ENCODE data around the gene NR2C2AP.

Gene NR2C2AP

DNA sequence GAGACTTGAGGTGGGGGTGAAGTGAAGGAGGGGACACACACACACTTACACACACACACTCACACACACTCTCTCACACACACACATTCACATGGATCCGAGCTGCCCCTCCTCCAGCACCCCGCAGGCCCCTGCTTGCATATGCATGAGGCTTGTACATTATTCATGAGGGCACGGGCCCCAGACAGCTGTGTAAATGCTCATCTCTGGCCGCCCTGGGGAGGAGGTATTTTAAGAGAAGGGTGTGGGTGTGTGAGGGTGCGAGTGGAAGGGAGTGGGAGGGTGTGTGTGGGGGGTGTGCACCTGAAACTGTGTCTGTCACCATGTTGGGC, 10.9 kb upstream of the NR2C2AP start:
- no peak for FAIRE-seq

DNA sequence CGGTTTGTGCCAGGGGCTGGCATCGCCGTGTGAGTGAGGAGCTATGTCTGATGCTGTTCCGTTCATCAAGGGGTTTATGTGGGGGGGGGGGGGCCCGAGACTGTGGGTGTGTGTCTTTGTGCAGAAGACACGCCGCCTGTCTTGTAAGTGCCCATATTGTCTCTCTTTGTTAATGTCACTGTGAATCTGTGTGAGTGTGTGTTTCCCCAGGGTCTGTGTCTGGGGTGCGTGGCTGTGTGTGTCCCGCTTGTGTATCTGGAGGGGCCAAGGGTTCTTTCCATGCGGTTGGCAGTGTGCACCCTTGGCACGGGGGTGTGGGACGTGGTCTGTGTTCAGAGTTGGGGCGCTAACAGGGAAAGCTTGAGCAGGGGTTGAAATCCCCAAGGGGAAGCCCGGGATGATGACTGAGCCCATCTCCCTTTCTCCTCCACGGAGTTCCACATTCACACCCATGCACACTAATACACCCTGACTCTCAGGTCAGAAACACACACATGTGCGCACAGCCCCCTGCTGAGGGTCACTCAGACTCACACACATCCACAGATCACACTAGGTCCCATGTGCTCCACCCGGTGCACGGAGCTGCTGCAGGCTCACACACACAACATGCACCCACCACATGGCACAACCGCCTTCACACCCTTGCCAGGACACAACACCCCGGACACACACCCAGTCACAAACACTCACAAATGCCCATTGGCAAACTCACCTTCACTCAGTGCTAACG, 10.4 kb upstream of the NR2C2AP start:
- FAIRE-seq = no peak

DNA sequence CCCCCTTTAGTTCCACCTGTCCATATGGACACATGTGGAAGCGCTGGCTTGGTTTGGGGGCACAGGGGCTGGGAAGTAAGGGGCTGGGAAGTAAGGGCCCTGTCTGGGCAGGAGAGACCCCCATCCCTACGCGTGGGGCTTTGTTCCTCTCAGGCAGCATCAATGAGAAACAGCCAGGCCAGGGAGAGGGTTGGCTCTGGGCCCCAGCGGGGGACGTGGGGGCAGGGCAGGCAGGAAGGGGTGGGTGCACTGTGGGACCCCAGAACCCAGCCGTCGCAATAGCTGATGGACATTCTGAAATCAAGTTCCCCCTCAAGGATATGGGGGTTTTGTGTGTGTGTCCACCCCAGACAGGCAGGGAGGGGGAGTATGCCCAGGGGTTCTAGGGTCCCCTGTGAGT, 9.7 kb upstream of the NR2C2AP start:
- no peak for FAIRE-seq

DNA sequence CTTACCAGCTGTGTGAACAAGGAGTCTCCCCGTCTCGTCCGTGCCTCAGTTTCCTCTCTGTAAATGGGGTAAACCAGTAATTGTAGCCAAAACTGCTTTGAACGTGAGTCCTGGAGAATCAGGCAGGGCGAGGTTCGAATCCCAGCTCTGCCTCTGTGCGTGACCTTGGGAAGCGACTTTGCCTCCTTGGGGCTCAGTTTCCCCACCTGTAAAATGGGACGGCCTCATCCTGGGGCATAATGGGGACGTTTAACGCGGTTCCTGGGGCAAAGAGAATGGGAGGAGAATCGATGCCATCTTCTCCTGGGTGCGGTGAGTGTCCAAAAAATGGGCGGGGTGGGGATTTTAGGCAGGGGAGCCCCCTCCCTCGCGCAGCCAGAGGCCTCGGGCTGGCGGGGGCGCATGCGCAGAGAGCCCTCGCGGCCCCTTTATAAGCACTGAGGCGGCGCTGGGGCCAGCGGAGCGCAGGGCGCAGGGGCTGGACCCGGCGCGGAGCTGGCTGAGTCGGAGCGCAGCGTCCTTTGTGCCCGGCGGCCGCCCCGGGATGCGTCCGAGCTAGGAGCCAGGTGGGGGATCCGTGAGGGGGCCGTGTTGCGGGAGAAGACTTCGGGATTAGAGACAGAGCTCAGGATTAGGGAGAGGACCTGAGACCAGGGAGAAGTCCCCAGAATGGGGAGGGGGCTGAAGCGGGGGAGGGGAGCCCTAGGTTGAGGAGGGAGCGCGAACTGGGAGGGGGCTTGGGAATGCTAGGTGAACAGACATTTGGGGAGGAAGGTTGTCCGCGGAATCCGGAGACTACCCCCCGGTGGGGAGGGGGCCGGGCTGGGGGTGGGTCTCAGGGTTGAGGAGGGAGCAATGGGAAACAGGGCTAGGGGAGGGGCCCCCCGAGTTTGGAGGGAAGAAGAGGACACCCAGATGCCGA, 8.5 kb upstream of the NR2C2AP start, which contains the start of gene NCAN:
NCAN (plus strand) TSS at position 460 of the 922 bp plus-strand sequence. CDS start 4,996 bp downstream, outside the sequence.
- no peak for FAIRE-seq

DNA sequence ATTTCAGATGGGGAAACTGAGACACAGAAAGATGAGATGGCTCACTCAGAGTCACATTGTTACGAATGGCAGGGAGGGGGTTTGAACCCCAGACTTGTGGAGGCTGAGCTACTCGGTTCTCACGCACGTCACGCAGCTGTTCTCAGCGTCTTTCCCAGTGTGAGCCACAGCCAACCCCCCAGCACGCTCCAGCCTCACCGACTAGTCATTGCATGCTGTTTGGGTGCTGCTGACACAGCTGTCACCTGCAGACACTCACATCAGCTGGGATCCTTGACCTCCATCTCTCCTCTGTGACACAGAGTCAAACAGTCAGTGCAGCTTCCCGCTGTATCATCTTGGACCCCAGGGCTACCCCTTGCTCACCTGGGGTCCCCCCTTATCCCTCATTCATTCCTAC, 6.2 kb upstream of the NR2C2AP start:
- FAIRE-seq = no peak

DNA sequence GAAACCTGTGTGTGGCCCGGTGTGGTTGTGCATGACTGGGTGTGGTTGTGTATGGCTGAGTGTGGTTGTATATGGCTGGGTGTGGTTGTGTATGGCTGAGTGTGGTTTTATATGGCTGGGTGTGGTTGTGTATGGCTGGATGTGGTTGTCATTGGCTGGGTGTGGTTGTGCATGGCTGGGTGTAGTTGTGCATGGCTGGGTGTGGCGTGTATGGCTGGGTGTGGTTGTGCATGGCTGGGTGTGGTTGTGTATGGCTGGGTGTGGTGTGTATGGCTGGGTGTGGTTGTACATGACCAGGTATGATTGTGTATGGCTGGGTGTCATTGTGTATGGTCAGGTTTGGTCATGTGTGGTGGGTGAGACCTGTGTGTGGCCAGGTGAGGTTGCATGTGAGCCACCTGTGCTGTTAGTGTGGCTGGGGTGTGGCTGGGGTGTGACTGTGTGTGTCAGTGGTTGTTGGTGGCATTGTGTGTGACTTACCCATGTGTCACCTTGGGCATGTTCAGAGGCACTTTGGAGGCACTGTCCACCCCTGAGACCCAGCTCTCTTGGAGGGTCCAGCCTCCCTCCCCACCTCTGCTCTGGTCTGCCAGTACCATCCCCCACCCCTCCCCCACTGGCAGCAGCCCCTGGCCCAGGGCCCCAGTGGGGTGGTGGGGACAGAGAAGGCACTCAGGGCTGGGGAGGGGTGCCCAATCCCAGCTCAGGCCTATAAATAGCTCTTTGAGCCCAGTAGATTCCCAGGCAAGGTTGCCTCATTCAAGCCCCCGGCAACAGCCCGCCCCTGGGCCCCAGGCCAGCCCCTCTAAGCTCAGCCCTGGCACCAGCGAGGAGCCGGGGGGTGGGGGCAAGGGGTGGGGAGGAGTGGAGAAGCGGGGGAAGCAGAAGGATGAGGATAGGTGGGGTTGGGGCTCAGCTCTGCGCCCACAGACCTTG, 4.7 kb upstream of the NR2C2AP start:
- FAIRE-seq = no peak

DNA sequence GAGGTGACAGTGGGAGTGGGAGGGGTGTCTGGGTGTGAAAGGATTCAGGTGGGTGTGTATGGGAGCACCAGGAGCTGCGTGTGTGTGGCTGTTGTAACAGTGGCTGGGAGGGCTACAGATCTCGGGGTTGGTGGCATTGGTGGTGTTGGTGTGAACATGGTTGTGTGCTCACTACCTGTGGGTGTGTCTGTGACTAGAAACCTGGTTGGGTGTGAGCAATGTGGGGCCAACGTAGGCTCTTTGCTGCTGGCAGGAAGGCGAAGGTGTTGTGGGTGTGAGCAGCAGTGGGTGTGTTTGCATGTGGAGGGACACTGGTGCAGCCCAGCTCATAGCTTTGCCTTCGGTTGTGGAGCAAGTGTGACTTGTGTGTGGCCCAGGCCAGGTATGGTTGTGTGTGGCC, 3.7 kb upstream of the NR2C2AP start:
- no peak for FAIRE-seq

DNA sequence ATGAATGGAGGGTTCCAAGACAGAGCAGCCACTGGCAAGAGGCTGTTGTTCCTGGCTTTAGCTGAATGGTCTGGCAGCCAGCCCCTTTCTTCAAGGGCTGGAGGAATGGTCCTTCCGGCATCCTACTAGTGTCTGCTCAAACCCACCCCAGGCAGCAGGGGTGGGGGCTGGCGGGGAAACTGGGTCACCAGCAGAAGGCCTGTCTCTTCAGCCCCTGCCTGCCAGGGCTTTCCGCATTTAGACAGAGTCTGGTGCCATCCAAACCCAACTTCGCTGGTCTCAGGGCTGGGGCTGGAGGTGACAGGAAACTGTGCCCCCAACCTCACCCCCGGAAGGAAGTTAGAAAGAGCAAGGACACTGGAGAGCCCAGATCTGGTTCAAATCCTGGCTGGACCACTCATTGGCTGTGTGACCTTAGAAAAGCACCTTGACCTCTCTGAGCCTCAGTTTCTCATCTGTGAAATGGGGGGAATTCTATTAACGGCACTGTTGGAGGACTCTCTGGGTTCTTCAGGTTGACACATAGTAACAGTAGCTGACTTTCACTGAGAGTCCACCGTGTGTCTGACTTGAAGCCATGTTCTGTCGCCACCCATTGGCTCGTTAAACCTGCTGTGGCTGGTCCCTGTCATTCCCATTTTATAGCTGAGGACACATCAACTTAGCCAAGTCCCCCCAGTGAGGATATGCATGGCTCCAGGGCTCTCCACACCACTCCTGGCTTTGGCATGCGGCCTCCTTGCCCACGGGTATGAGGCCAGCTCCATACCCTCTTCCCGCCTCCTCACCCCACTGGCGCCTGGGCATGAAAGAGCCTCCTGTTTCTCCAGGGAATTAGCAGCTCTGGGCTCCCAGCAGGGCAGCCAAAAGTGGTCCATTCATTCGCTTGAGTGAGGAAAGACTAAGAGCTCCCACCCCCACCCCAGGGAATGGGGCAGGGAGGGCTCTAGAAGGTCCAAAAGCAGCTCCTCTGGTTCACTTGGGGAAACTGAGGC, 2.5 kb upstream of the NR2C2AP start:
- FAIRE-seq = no peak

DNA sequence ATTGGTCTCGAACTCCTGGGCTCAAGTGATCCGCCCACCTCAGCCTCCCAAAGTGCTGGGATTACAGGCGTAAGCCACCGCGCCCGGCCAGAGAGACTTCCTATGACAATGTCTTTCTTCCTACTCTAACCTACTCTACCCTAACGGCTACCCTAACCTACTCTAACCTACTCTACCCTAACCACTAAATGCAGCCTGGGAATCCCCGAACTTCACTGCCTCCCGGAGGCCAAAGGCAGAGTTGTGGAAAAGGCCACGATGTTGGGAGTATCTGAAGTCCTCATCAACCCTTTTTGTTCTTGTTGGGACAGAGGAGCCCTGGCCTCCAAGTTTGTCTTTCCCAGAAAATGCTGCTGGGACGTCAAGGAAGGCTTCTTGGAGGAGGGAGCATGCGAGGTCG, 967 bp upstream of the NR2C2AP start:
- no peak for FAIRE-seq

DNA sequence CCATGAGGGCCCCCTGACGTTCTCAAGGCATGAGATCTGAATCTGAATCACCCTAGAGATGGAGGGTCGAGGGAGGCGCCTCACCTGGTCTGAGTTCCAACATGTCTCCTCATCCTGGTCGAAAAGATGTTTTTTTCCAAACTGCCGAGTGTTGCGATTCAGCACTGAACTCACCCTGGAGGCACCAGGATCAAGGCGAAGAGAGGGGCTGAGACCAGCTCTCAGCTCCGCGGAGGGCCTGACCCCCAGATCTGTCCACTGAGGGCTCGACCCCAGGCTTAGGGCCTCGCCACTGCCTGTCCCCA, 555 bp downstream of the NR2C2AP start:
- no peak for FAIRE-seq

DNA sequence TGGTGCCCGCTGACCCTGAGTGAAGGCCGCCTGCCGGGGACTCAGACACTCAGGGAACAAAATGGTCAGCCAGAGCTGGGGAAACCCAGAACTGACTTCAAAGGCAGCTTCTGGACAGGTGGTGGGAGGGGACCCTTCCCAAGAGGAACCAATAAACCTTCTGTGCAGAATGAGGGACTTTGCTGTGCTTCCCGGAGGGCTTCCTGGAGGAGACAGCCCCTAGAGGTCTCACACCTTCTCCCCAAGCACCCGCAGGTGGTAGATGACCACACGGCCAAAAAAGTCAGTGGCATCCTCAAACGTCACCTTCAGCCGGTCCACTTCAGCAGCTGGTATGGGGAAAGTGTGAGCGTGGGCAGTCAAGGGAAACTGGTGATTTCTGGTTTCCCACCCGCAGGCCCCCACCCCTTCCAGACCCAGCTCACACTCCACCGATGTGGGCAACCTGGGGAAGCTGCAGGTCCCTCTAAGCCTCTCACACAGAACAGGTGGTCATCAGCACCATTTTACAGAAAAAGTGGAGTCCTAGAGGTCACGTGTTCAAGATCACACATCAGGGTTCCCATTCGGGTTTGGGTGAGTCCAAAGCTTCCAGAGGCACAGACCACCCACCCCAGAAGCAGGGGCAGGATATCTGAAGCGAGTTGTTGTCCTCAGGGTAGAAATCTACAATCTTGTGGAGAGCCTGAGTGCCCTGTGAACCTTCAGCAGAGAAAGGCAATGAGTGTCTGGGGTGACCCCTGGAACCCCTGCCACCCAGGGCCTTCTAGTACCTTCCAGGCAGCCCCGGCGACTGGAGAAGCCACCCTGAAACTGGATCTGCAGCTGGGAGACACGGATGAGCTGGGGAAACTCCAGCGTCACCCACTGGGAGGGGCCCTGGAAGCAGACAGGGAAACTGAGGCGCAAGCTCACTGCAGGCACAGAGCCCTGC, 1.2 kb downstream of the NR2C2AP start:
- no peak for FAIRE-seq

DNA sequence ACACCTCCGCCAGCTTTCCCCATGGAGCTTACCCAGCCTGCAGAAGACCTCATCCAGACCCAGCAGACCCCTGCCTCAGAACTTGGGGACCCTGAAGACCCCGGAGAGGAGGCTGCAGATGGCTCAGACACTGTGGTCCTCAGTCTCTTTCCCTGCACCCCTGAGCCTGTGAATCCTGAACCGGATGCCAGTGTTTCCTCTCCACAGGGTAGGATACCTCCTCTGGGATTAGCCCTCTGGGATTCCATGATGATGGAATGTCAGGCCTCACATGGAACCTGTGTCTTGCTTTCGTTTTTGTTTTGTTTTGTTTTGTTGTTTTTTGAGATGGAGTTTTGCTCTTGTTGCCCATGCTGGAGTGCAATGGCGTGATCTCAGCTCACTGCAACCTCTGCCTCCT, 9.3 kb downstream of the NR2C2AP start:
- FAIRE-seq = no peak

DNA sequence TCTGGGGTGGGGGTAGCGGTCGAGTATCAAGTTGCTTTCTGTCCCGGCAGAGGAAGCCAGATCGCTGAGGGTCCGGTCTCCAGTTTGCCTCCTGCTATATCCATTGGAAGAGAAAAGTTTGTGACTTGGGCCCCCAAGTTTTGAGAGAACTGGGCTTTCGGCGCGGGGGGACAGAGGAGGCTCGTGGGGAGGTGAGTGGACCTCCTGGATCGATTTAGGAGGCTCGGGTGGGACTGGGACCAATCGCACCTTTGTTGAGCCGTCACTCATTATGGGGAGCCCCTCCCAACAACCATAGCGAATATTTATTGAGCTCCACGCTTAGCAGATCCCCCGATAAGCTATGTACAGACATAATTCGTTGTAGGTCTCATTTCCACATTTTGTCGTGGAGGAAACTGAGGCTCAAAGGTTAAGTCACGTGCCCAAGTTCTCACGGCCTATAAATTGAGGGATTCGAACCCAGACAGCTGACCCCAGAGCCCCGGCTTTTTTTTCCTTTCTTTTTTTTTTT, 10.2 kb downstream of the NR2C2AP start:
- no peak for FAIRE-seq

DNA sequence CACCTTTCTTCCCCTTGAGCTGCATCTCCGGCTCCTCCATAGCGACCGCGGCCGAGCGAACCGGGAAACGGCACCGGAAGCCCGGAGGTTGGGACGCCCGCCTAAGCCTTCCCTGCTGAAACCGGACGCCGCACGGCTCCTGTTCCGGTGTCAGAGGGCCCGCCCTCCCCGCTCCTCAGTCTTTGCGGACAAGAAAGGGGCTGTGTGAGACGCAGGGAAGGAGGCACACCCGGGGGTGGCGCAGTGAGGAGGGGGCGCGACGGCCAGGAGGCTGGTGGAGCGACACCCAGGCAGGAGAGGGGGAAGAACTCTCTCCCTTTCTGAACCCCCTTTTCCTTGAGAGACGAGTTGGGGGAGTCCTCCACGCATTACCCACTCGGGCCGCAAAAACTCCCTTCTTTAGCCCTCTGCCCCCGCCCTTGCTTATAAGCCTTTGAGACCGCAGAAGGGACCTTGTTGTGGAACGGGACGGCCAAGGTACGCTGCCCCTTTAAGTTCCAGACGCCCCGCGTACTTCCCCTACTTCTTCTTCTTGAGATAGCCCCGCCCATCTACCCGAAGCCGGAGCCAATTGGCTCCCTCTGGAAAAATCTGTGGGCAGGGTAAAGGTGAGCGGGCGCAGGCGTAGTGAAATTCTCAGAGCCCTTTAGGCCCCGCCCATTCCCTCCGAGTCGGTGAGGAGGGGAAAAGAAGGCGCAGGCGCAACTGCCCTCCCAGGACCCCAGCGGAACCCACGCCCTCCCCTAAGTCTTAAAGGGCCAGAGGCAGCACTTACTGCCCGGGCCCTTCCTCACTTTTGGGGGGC, 10.9 kb downstream of the NR2C2AP start, which contains the start of the genes BORCS8 and RFXANK:
BORCS8 (minus strand) TSS at position 75 of the 805 bp plus-strand sequence; CDS start at position 40, 35 bp downstream.
RFXANK (plus strand) TSS at position 181 of the 805 bp plus-strand sequence. CDS start 1,689 bp downstream, outside the sequence.
- FAIRE-seq = peak; percentile 99

DNA sequence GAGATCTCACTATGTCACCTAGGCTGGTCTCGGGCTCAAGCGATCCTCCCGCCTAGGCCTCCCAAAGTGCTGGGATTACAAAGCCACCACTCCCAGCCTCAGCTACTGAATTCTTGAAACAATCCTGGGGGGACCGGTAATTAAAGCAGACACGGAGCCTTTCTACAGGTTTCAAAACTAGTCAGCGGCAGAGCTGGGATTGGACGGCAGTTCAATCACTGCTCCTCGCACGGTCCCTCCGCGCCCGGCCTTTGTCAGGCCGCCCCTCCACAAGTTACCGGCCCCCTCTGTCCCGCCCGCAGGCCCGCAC, 11.5 kb downstream of the NR2C2AP start:
- no peak for FAIRE-seq

DNA sequence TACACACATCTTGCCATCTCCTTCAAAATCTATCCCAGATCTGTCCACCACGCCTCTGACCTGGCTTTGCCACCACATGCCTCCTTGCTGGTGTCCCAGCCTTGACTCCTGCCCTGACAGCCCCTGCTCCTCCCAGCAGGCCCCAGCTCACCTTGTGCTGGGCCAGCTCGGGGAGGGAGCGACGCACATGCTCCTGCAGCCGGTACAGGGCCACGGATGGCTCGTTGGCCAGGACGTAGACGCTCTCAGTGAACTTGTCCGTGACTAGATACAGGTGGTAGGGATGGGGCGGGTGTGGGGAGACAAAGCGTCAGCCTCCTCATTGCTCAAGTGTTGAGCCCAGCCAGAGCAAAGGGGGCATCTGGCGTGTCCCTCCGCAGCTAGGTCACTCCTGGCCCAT, 16.5 kb downstream of the NR2C2AP start:
- no peak for FAIRE-seq

DNA sequence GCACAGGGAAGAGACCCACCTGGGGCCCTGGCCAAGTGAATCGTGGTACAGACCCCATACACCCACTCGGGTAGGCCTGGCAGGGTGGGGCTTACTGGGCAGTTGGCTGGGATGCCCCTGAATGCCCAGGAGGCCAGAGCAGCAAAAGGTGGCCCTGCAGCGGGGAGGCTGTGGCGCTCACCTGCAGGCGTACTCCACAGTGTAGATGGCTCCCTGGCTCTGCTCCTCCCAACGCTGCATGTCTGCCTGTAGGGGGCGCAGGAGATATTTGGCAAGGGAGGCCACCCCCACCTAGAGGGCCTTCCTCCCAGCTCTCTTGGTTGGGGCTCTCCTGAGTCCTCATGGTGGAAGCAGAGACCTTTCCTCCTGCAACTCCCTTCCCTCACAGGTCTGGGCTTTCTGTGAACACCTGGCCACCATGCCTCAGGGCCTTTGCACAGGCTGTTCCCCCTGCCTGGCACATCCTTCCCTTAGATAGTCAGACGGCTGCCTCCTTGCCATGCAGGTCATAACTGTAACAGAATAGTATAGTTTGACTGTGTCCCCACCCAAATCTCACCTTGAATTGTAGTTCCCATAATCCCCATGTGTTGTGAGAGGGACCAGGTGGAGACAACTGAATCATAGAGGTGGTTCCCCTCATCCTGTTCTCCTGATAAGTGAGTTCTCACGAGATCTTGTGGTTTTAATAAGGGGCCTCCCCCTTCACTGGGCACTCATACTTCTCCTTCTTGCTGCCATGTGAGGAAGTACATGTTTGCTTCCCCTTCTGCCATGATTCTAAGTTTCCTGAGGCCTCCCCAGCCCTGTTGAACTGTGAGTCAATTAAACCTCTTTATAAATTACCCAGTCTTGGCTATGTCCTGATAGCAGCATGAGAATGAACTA, 17.1 kb downstream of the NR2C2AP start:
- FAIRE-seq = no peak

DNA sequence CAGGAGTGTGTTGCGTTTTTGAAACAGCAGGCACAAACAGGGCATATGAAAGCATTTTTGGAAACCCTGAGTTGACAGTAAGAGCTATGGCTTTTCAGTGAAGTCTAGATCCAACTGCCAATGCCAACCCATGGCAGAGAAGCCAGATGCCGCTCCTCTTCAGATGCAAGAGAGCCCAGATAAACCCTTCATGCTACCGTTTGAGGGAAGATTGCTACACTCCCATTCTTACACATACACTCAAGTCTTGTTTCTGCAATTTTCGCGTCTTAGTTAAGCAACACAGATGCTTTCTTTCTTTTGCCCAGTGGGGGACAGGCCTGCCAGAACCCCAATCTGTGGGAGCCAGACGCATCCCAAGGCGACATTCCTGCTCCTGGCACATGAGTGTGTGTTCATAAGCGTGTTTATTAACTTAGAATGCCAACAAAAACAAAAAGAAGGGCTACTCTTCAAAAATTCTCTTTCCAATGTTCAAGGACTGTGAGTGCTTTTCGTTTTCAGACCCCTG, 21.7 kb downstream of the NR2C2AP start:
- FAIRE-seq = no peak
